Testis (tissue), 2 donors: ENCODE measurements around the gene ZNF195.
"Not testable (repeated sequence)": the region's sequence is repeated elsewhere in the genome, so short reads cannot be mapped to it uniquely, and the experiment has no call there.

Source experiments
- CTCF ChIP-seq, 3 experiments: fragments of 450-650 bp in 2 of 3; fragments of 200-600 bp in 1 of 3; sonication (generic) in 1 of 3; IDR thresholded peaks; one replicate each; pipeline ENCODE4 v1.5.1; 2016 to 2019; ENCODE audit warnings: antibody characterized with exemption in 3 of 3, mild to moderate bottlenecking in 2 of 3, moderate library complexity in 1 of 3
- POLR2A ChIP-seq: fragments of 450-650 bp; IDR thresholded peaks from one replicate; pipeline ENCODE4 v1.6.1; 2017; ENCODE audit warnings: antibody characterized with exemption, mild to moderate bottlenecking, moderate library complexity

GRCh38 chr11:3423928-3424327, 45.0 kb upstream of the ZNF195 start:
- not testable (repeated sequence) for TF ChIP-seq CTCF (IDR thresholded peaks at IDR 0.05); POLR2A
